Measurements from ENCODE around the gene AGAP1.

The AGAP1 gene

GRCh38 chr2:236103981-236104380 lies 610.1 kb downstream of the AGAP1 start:
- TF ChIP-seq REST (IDR thresholded peaks at IDR 0.05; ENCODE audit: insufficient read depth in 1 of 2, low read depth in 2 of 2, low read length in 2 of 2) (no peak), TAF1 (IDR thresholded peaks at IDR 0.05; ENCODE audit: borderline replicate concordance, insufficient read depth, low read length) (no peak), SIN3A (IDR thresholded peaks at IDR 0.05; ENCODE audit: borderline replicate concordance, insufficient read depth, low read length) (no peak), POLR2AphosphoS5 (IDR thresholded peaks at IDR 0.05; ENCODE audit: low read depth, low read length) (no peak), FOXP2 (optimal IDR thresholded peaks at IDR 0.05; ENCODE audit: borderline replicate concordance, extremely low read depth, extremely low read length, insufficient read depth) (no peak)

- TF ChIP-seq FOXP2 (optimal IDR thresholded peaks at IDR 0.05; ENCODE audit: borderline replicate concordance, extremely low read depth, extremely low read length, insufficient read depth) (no peak), TAF1 (IDR thresholded peaks at IDR 0.05; ENCODE audit: borderline replicate concordance, insufficient read depth, low read length) (no peak), REST (IDR thresholded peaks at IDR 0.05; ENCODE audit: insufficient read depth in 1 of 2, low read depth in 2 of 2, low read length in 2 of 2) (no peak), SIN3A (IDR thresholded peaks at IDR 0.05; ENCODE audit: borderline replicate concordance, insufficient read depth, low read length) (no peak), POLR2AphosphoS5 (IDR thresholded peaks at IDR 0.05; ENCODE audit: low read depth, low read length) (no peak)
These were observed 612.2 kb downstream of the AGAP1 start for GRCh38 chr2:236105955-236106607.

GRCh38 chr2:236106761-236107160 lies 612.9 kb downstream of the AGAP1 start:
- TF ChIP-seq SIN3A (IDR thresholded peaks at IDR 0.05; ENCODE audit: borderline replicate concordance, insufficient read depth, low read length) (no peak), FOXP2 (optimal IDR thresholded peaks at IDR 0.05; ENCODE audit: borderline replicate concordance, extremely low read depth, extremely low read length, insufficient read depth) (no peak)

- TF ChIP-seq SIN3A (IDR thresholded peaks at IDR 0.05; ENCODE audit: borderline replicate concordance, insufficient read depth, low read length) (no peak), TAF1 (IDR thresholded peaks at IDR 0.05; ENCODE audit: borderline replicate concordance, insufficient read depth, low read length) (no peak), REST (IDR thresholded peaks at IDR 0.05; ENCODE audit: insufficient read depth in 1 of 2, low read depth in 2 of 2, low read length in 2 of 2) (no peak), POLR2AphosphoS5 (IDR thresholded peaks at IDR 0.05; ENCODE audit: low read depth, low read length) (no peak), FOXP2 (optimal IDR thresholded peaks at IDR 0.05; ENCODE audit: borderline replicate concordance, extremely low read depth, extremely low read length, insufficient read depth) (no peak)
These were observed 613.7 kb downstream of the AGAP1 start for GRCh38 chr2:236107536-236107935.

DNA sequence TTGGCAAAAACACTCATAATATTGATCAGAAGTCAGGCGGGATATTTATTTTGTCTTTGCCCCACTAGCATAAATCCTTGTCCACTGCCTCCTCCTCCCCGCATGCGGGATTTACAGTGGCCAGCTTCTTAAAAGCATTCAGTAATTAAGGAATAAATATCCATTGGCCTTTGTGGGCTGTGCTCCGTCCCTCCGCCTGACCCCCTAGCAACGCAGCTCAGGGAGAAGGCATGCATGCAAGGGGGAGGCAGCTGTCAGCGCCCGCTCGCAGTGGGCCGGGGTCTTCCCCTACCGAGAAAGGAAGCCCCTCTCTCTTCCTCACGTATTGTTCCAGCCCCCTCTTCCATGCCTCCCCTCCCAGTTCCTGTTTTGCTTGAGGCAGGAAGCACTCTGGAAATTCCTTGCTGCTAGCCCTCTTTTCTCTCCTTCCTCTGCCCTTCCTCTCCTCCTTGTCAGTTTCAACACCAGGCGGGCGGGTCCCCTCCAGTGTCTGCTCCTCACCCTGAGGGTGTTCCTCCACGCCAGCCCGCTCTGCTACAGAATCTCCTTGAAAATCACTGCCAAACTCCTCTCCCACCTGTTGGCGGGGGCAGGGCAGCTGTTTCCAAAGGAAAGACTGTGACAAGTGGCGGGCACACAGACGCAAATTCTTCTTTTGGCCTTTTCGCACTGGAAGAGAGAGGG lies 614.2 kb downstream of the AGAP1 start:
- TF ChIP-seq FOXP2 (optimal IDR thresholded peaks at IDR 0.05; ENCODE audit: borderline replicate concordance, extremely low read depth, extremely low read length, insufficient read depth) (no peak), TAF1 (IDR thresholded peaks at IDR 0.05; ENCODE audit: borderline replicate concordance, insufficient read depth, low read length) (no peak), REST (IDR thresholded peaks at IDR 0.05; ENCODE audit: insufficient read depth in 1 of 2, low read depth in 2 of 2, low read length in 2 of 2) (no peak), SIN3A (IDR thresholded peaks at IDR 0.05; ENCODE audit: borderline replicate concordance, insufficient read depth, low read length) (no peak), POLR2AphosphoS5 (IDR thresholded peaks at IDR 0.05; ENCODE audit: low read depth, low read length) (no peak)
